ENCODE results near the gene CYS1. TPM values are rescaled to one million over a fixed set of nuclear protein-coding genes. Genes with fewer than 3 reads are reported as not detected.
"Not testable (repeated sequence)": the region's sequence is repeated elsewhere in the genome, so short reads cannot be mapped to it uniquely, and the experiment has no call there.

Gene CYS1
- total RNA-seq, 2 donors from 2014 or later: not detected

GRCh38 chr2:10022966-10023662 lies 57.1 kb downstream of the CYS1 start:
- ATAC-seq: no peak
- H3K9me3 ChIP-seq (ENCODE audit: control insufficient read depth, low read length, poor library complexity, severe bottlenecking): no peaks in the 10 kb centered on the region

GRCh38 chr2:10022445-10022844 lies 57.8 kb downstream of the CYS1 start:
- H3K9me3 ChIP-seq (ENCODE audit: control insufficient read depth, low read length, poor library complexity, severe bottlenecking): no peaks in the 10 kb centered on the region
- peaks cover 2% of the 10 kb centered on the region for H3K36me3 Mint-ChIP-seq (ENCODE audit: low read depth)
- H3K27me3 Mint-ChIP-seq: peaks cover 16% of the 10 kb centered on the region
- no peak for ATAC-seq
- DNase-seq: no peak
- no peak overlapping the region for H3K27ac Mint-ChIP-seq
- peaks cover 4% of the 10 kb centered on the region for H3K4me1 Mint-ChIP-seq
- no peak overlapping the region for H3K4me3 Mint-ChIP-seq

More at GRCh38 chr2:10022966-10023662, 57.1 kb downstream of the CYS1 start:
- no peak overlapping the region for H3K27ac Mint-ChIP-seq
- no peak for DNase-seq
- H3K27me3 Mint-ChIP-seq: peaks cover 12% of the 10 kb centered on the region
- no peak overlapping the region for H3K4me3 Mint-ChIP-seq
- H3K36me3 Mint-ChIP-seq (ENCODE audit: low read depth): peaks cover 2% of the 10 kb centered on the region
- peaks cover 3% of the 10 kb centered on the region for H3K4me1 Mint-ChIP-seq

GRCh38 chr2:10022041-10022421 lies 58.2 kb downstream of the CYS1 start:
- H3K9me3 ChIP-seq (ENCODE audit: control insufficient read depth, low read length, poor library complexity, severe bottlenecking): no peaks in the 10 kb centered on the region
- DNase-seq (no peak), ATAC-seq (no peak)
- H3K36me3 Mint-ChIP-seq (ENCODE audit: low read depth): peaks cover 2% of the 10 kb centered on the region
- peaks cover 4% of the 10 kb centered on the region for H3K4me1 Mint-ChIP-seq
- H3K4me3 Mint-ChIP-seq: no peak overlapping the region
- peaks cover 16% of the 10 kb centered on the region for H3K27me3 Mint-ChIP-seq
- no peak overlapping the region for H3K27ac Mint-ChIP-seq

GRCh38 chr2:10019602-10020400 lies 60.4 kb downstream of the CYS1 start:
- DNase-seq (no peak), ATAC-seq (no peak)
- Mint-ChIP-seq H3K4me1 (peaks cover 2% of the 10 kb centered on the region), H3K27ac (no peak overlapping the region), H3K27me3 (peaks cover 16% of the 10 kb centered on the region), H3K4me3 (no peak overlapping the region), H3K36me3 (ENCODE audit: low read depth) (peaks cover 2% of the 10 kb centered on the region)
- no peaks in the 10 kb centered on the region for H3K9me3 ChIP-seq (ENCODE audit: control insufficient read depth, low read length, poor library complexity, severe bottlenecking)

GRCh38 chr2:10019174-10019573 lies 61.0 kb downstream of the CYS1 start:
- Mint-ChIP-seq H3K4me3 (no peak overlapping the region), H3K4me1 (peaks cover 2% of the 10 kb centered on the region), H3K36me3 (ENCODE audit: low read depth) (peaks cover 2% of the 10 kb centered on the region), H3K27ac (no peak overlapping the region), H3K27me3 (peaks cover 16% of the 10 kb centered on the region)
- no peaks in the 10 kb centered on the region for H3K9me3 ChIP-seq (ENCODE audit: control insufficient read depth, low read length, poor library complexity, severe bottlenecking)
- ATAC-seq (no peak), DNase-seq (no peak)

- ATAC-seq (no peak), DNase-seq (no peak)
- H3K9me3 ChIP-seq (ENCODE audit: control insufficient read depth, low read length, poor library complexity, severe bottlenecking): no peaks in the 10 kb centered on the region
- no peak overlapping the region for H3K27ac Mint-ChIP-seq
- no peak overlapping the region for H3K4me3 Mint-ChIP-seq
- H3K36me3 Mint-ChIP-seq (ENCODE audit: low read depth): peaks cover 2% of the 10 kb centered on the region
- H3K27me3 Mint-ChIP-seq: peaks cover 16% of the 10 kb centered on the region
- H3K4me1 Mint-ChIP-seq: peaks cover 2% of the 10 kb centered on the region
Observed at GRCh38 chr2:10017313-10017941, 62.8 kb downstream of the CYS1 start.

- no peak for DNase-seq
- Mint-ChIP-seq H3K36me3 (ENCODE audit: low read depth) (peaks cover 2% of the 10 kb centered on the region), H3K4me3 (no peak overlapping the region), H3K27ac (no peak overlapping the region), H3K4me1 (peaks cover 2% of the 10 kb centered on the region), H3K27me3 (peaks cover 16% of the 10 kb centered on the region)
- ATAC-seq: no peak
- H3K9me3 ChIP-seq (ENCODE audit: control insufficient read depth, low read length, poor library complexity, severe bottlenecking): no peaks in the 10 kb centered on the region
Observed at GRCh38 chr2:10016802-10017258, 63.4 kb downstream of the CYS1 start.

GRCh38 chr2:10016001-10016801 lies 64.0 kb downstream of the CYS1 start:
- H3K4me1 Mint-ChIP-seq: peaks cover 2% of the 10 kb centered on the region
- H3K27ac Mint-ChIP-seq: no peak overlapping the region
- H3K9me3 ChIP-seq (ENCODE audit: control insufficient read depth, low read length, poor library complexity, severe bottlenecking): no peaks in the 10 kb centered on the region
- no peak for DNase-seq
- no peak for ATAC-seq
- no peak overlapping the region for H3K4me3 Mint-ChIP-seq
- H3K27me3 Mint-ChIP-seq: peaks cover 16% of the 10 kb centered on the region
- H3K36me3 Mint-ChIP-seq (ENCODE audit: low read depth): peaks cover 2% of the 10 kb centered on the region

GRCh38 chr2:10015376-10015989 lies 64.7 kb downstream of the CYS1 start:
- H3K36me3 Mint-ChIP-seq (ENCODE audit: low read depth); DNase-seq; H3K27ac Mint-ChIP-seq; H3K9me3 ChIP-seq (ENCODE audit: control insufficient read depth, low read length, poor library complexity, severe bottlenecking); H3K4me3 Mint-ChIP-seq; ATAC-seq; H3K4me1 Mint-ChIP-seq: not testable (repeated sequence)
- H3K27me3 Mint-ChIP-seq: peaks cover 16% of the 10 kb centered on the region

- no peaks in the 10 kb centered on the region for H3K9me3 ChIP-seq (ENCODE audit: control insufficient read depth, low read length, poor library complexity, severe bottlenecking)
- Mint-ChIP-seq H3K4me1 (peaks cover 2% of the 10 kb centered on the region), H3K27me3 (peaks cover 18% of the 10 kb centered on the region), H3K27ac (no peak overlapping the region), H3K36me3 (ENCODE audit: low read depth) (peaks cover 2% of the 10 kb centered on the region), H3K4me3 (no peak overlapping the region)
- ATAC-seq: no peak
- DNase-seq: no peak
Observed at GRCh38 chr2:10014418-10015190, 65.6 kb downstream of the CYS1 start.

GRCh38 chr2:10013651-10014417 lies 66.4 kb downstream of the CYS1 start:
- H3K4me3 Mint-ChIP-seq; H3K4me1 Mint-ChIP-seq; ATAC-seq; H3K9me3 ChIP-seq (ENCODE audit: control insufficient read depth, low read length, poor library complexity, severe bottlenecking); H3K27ac Mint-ChIP-seq; DNase-seq; H3K36me3 Mint-ChIP-seq (ENCODE audit: low read depth): not testable (repeated sequence)
- H3K27me3 Mint-ChIP-seq: peaks cover 10% of the 10 kb centered on the region

Measured in T-helper 17 cell (primary cell).